K562 (cell line): ENCODE measurements around the gene ADAMTS14. TPM values are rescaled to one million over a fixed set of nuclear protein-coding genes. Genes with fewer than 3 reads are reported as not detected.

Experiments
- ATAC-seq: fragments of 200-7000 bp; cut with Tn5 transposase; 3 replicates; pipeline ENCODE4 v1.9.1; 2020; ENCODE audit warnings: moderate library complexity
- BruUV-seq: library from RNA; stranded (reverse); fragments of 400-500 nt; replicated peaks from 2 replicates; lab custom pipeline; 2021; lab: Mats Ljungman, UMichigan
- CTCF ChIA-PET: fragments of 300-600 bp; formaldehyde crosslinking; extraction: SDS; loops from one replicate; lab custom pipeline; 2021; ENCODE audit warnings: low intra/inter-chr PET ratio; lab: Yijun Ruan, JAX
- POLR2A ChIA-PET: fragments of 300-600, 350-650 bp; sonication (Branson Sonifier 250); formaldehyde crosslinking; extraction: SDS; loops from one replicate; lab custom pipeline; 2021; ENCODE audit warnings: antibody characterized with exemption, inconsistent platforms; lab: Yijun Ruan, JAX
- DNase-seq, 4 experiments: peaks; one replicate each; pipeline versions ENCODE4 v3.0.0 to v3.0.0-alpha.2; 2011 to 2018; ENCODE audit warnings: low spot score in 3 of 4, mixed read lengths in 3 of 4; ENCODE audit errors: extremely low read depth in 1 of 4
- FAIRE-seq: peaks from 2 replicates; lab custom pipeline; 2011; peaks lifted over from hg19 to GRCh38; lab: Jason Lieb, UNC
- H2AFZ ChIP-seq: 2 replicates; pipeline ENCODE4 v1.6.0; 2011; ENCODE audit warnings: low read depth, low read length, control low read depth, inconsistent platforms
- H3K27ac ChIP-seq: fragments of 200-600 bp; 3 replicates; pipeline ENCODE4 v1.8.0; 2011; ENCODE audit warnings: low read depth, mild to moderate bottlenecking, control low read depth, inconsistent platforms, low read length, moderate library complexity, mixed read lengths; ENCODE audit errors: extremely low read depth
- H3K27me3 ChIP-seq, 2 experiments: fragments of 300-600 bp in 1 of 2; 2 replicates in 1 of 2; 3 replicates in 1 of 2; pipeline versions ENCODE4 v1.6.0 to v1.8.0; 2011; ENCODE audit warnings: inconsistent platforms in 2 of 2, low read length in 2 of 2, mild to moderate bottlenecking in 1 of 2, mixed read lengths in 1 of 2, moderate library complexity in 1 of 2; ENCODE audit not compliant: control insufficient read depth in 2 of 2, insufficient read depth in 2 of 2
- H3K36me3 ChIP-seq: fragments of 300-600 bp; 3 replicates; pipeline ENCODE4 v1.8.0; 2011; ENCODE audit warnings: mild to moderate bottlenecking, low read length, inconsistent platforms; ENCODE audit not compliant: control insufficient read depth, insufficient read depth
- H3K4me1 ChIP-seq, 2 experiments: fragments of 200-600 bp in 1 of 2; replicated peaks in 1 of 2; 2 replicates in 1 of 2; 3 replicates in 1 of 2; pipeline versions ENCODE4 v1.5.1 to v1.8.0; 2011; ENCODE audit warnings: inconsistent platforms in 2 of 2, low read length in 2 of 2, mild to moderate bottlenecking in 1 of 2, mixed read lengths in 1 of 2, moderate library complexity in 1 of 2; ENCODE audit not compliant: control insufficient read depth in 2 of 2, insufficient read depth in 2 of 2
- H3K4me2 ChIP-seq: 2 replicates; pipeline ENCODE4 v1.6.1; 2011; ENCODE audit warnings: low read length, control low read depth, inconsistent platforms, mixed read lengths; ENCODE audit not compliant: insufficient read depth
- H3K4me3 ChIP-seq: fragments of 200-600 bp; sonication (generic), shearing (Covaris generic); 2 replicates; pipeline ENCODE4 v1.5.1; 2016; ENCODE audit warnings: control low read depth, inconsistent platforms
- H3K79me2 ChIP-seq: fragments of 200-600 bp; 3 replicates; pipeline ENCODE4 v1.8.0; 2011; ENCODE audit warnings: low read length, inconsistent platforms; ENCODE audit not compliant: control insufficient read depth, insufficient read depth
- H3K9ac ChIP-seq, 2 experiments: 2 replicates each; pipeline versions ENCODE4 v1.6.0 to v1.6.1; 2011; ENCODE audit warnings: low read depth in 2 of 2, low read length in 2 of 2, control low read depth in 1 of 2, inconsistent platforms in 1 of 2, mild to moderate bottlenecking in 1 of 2, mixed read lengths in 1 of 2; ENCODE audit not compliant: insufficient read depth in 1 of 2
- H3K9me1 ChIP-seq: one replicate; pipeline ENCODE4 v1.6.0; 2011; ENCODE audit warnings: inconsistent platforms, mild to moderate bottlenecking, low read length, moderate library complexity; ENCODE audit not compliant: control insufficient read depth, insufficient read depth
- H3K9me3 ChIP-seq: replicated peaks from 2 replicates; pipeline ENCODE4 v1.5.1; 2011; ENCODE audit warnings: low read depth, low read length, inconsistent platforms; ENCODE audit not compliant: control insufficient read depth, insufficient read depth
- H4K20me1 ChIP-seq: replicated peaks from 2 replicates; pipeline ENCODE4 v1.6.1; 2011; ENCODE audit warnings: low read length, inconsistent platforms, mixed read lengths; ENCODE audit not compliant: control insufficient read depth, insufficient read depth
- ELF2 ChIP-seq: fragments of 250-450 bp; sonication (Bioruptor Pico); IDR thresholded peaks from 2 replicates; pipeline ENCODE4 v1.5.0; 2021; ENCODE audit warnings: mild to moderate bottlenecking
- MCM5 ChIP-seq: fragments of 450-650 bp; IDR thresholded peaks from 2 replicates; pipeline ENCODE4 v1.6.1; 2016; ENCODE audit warnings: low read depth
- TAF15 ChIP-seq: fragments of 200-400 bp; formaldehyde crosslinking; IDR thresholded peaks from 2 replicates; pipeline ENCODE4 v1.6.1; 2017; ENCODE audit warnings: mild to moderate bottlenecking, low read depth, low read length, moderate library complexity
- U2AF1 ChIP-seq: fragments of 200-400 bp; formaldehyde crosslinking; optimal IDR thresholded peaks from 2 replicates; pipeline ENCODE3; 2017; ENCODE audit warnings: mild to moderate bottlenecking, low read depth, low read length, moderate library complexity
- ZEB2 ChIP-seq: fragments of 450-650 bp; IDR thresholded peaks from 2 replicates; pipeline ENCODE4 v1.6.1; 2016
- ZNF184 ChIP-seq: sonication (generic); formaldehyde crosslinking; IDR thresholded peaks from 2 replicates; pipeline ENCODE4 v1.5.0; 2020; ENCODE audit warnings: missing genetic modification reagents
- WGBS: fragments of 100-300 bp; shearing (Covaris generic); methylation state at CpG from one replicate; pipeline ENCODE4 v1.1.6; 2016; ENCODE audit warnings: low coverage, mixed read lengths; ENCODE audit not compliant: insufficient coverage; ENCODE audit errors: missing lambda C conversion rate; 5-methylcytosine and 5-hydroxymethylcytosine counted together
- in situ Hi-C: fragments of 300-500 bp; cut with MboI; formaldehyde crosslinking; loops from 4 replicates; pipeline ENCODE4 v1.15.0; 2018; ENCODE audit warnings: inconsistent platforms, mixed read lengths
- intact Hi-C: fragments of 100-400 bp; cut with micrococcal nuclease; formaldehyde crosslinking; loops from 2 replicates; pipeline ENCODE4 v1.14.2; 2022
- polyA plus RNA-seq, 8 experiments: library from polyadenylated mRNA; depleted of rRNA in 4 of 8; stranded (reverse) in 5 of 8; unstranded in 3 of 8; fragments of >200 nt; fragmentation: Nextera tagmentation in 2 of 8; fragmentation: Illumina TruSeq in 1 of 8; extraction: Ambion mirVana in 2 of 8; extraction: Trizol in 1 of 8; gene quantifications; 2 replicates each; pipeline versions ENCODE4 v1.2.1 to v1.2.3, GENCODE V29; 2011 to 2014; ENCODE audit warnings: inconsistent platforms in 1 of 8, missing spikeins in 1 of 8
- total RNA-seq, 7 experiments: library from RNA; depleted of rRNA in 6 of 7; stranded (reverse); fragments of >200 nt in 6 of 7; fragmentation: Illumina TruSeq in 2 of 7; extraction: Trizol in 2 of 7; gene quantifications; 2 replicates each; pipeline versions ENCODE4 v1.2.1 to v1.2.3, GENCODE V29; 2011 to 2021; ENCODE audit warnings: low replicate concordance in 1 of 7
- TF ChIP-seq, protein P1 (sequence below): fragments of 450-650 bp; IDR thresholded peaks from 2 replicates; pipeline ENCODE4 v1.7.0; 2016; ENCODE audit warnings: borderline replicate concordance
- TF ChIP-seq, protein P2 (sequence below): sonication (generic); formaldehyde crosslinking; IDR thresholded peaks from 2 replicates; pipeline ENCODE4 v1.8.0; 2023; ENCODE audit warnings: mild to moderate bottlenecking, missing genetic modification reagents

The ADAMTS14 gene
- total and polyA plus RNA-seq, 9 of the 15 experiments (the other 6 are each of a cell fraction or from before 2014, with no cell fraction given) = 0.04 to 37.4 (median 15.9) TPM

DNA sequence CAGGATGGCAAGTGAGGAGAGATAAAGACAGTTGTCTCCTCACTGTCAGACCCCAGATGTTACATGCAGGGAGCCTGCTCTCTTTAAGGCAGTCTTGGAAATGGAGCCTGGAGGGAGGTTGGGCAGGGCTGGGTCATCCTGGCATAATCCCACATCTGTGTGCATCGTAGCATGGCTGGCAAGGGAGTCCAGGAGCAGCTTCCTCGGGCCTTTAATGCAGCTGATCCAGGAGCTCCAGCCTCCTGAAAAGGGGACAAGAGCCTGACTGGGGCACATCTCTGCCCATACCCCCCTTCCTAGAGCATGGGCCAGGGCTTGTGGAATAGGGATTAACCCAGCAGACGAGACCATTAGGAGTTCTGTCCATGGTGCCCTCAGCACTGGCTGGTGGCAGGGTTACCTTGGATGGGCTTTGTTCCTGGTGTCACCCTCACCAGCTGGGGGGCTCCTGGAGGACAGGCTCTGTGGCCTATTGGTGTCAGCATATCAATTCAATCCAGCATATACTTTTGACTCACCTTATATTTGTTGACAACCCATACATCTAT lies 77.9 kb downstream of the ADAMTS14 start:
- Histone ChIP-seq H3K79me2 (peaks cover 3% of the 10 kb centered on the region; the same call in 1 of the 3 replicates), H3K9ac (no peak overlapping the region), H3K27ac (no peak overlapping the region), H3K27me3 (no peaks in the 10 kb centered on the region), H3K4me2 (no peak overlapping the region), H3K4me3 (no peak overlapping the region), H3K36me3 (peaks cover 82% of the 10 kb centered on the region), H4K20me1 (no peaks in the 10 kb centered on the region), H3K4me1 (peaks cover 1 to 22% of the 10 kb centered on the region in 2 experiments; a peak in 4 of 5 replicates), H2AFZ (no peak overlapping the region), H3K9me1 (no peaks in the 10 kb centered on the region), H3K9me3 (no peaks in the 10 kb centered on the region)
- ATAC-seq (no peak), FAIRE-seq (no peak), DNase-seq (no peak)
- in situ Hi-C loops = loop anchor here (10.0 kb wide), 1 partner anchor 1955 kb away; no protein-coding TSS in a partner anchor
- ChIA-PET POLR2A (interaction anchor here (0.6 to 1.8 kb wide), 2 partner anchors 9 to 11 kb away, joined by 3 to 7 read pairs; no protein-coding TSS in a partner anchor), CTCF (no interaction called here)
- BruUV-seq = no TSS peak
- no peak for TF ChIP-seq U2AF1
- TF ChIP-seq, protein P1, sequence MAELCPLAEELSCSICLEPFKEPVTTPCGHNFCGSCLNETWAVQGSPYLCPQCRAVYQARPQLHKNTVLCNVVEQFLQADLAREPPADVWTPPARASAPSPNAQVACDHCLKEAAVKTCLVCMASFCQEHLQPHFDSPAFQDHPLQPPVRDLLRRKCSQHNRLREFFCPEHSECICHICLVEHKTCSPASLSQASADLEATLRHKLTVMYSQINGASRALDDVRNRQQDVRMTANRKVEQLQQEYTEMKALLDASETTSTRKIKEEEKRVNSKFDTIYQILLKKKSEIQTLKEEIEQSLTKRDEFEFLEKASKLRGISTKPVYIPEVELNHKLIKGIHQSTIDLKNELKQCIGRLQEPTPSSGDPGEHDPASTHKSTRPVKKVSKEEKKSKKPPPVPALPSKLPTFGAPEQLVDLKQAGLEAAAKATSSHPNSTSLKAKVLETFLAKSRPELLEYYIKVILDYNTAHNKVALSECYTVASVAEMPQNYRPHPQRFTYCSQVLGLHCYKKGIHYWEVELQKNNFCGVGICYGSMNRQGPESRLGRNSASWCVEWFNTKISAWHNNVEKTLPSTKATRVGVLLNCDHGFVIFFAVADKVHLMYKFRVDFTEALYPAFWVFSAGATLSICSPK = no peak
- no peak for TF ChIP-seq MCM5
- no peak for TF ChIP-seq ELF2
- no peak for TF ChIP-seq ZEB2
- TF ChIP-seq, protein P2, sequence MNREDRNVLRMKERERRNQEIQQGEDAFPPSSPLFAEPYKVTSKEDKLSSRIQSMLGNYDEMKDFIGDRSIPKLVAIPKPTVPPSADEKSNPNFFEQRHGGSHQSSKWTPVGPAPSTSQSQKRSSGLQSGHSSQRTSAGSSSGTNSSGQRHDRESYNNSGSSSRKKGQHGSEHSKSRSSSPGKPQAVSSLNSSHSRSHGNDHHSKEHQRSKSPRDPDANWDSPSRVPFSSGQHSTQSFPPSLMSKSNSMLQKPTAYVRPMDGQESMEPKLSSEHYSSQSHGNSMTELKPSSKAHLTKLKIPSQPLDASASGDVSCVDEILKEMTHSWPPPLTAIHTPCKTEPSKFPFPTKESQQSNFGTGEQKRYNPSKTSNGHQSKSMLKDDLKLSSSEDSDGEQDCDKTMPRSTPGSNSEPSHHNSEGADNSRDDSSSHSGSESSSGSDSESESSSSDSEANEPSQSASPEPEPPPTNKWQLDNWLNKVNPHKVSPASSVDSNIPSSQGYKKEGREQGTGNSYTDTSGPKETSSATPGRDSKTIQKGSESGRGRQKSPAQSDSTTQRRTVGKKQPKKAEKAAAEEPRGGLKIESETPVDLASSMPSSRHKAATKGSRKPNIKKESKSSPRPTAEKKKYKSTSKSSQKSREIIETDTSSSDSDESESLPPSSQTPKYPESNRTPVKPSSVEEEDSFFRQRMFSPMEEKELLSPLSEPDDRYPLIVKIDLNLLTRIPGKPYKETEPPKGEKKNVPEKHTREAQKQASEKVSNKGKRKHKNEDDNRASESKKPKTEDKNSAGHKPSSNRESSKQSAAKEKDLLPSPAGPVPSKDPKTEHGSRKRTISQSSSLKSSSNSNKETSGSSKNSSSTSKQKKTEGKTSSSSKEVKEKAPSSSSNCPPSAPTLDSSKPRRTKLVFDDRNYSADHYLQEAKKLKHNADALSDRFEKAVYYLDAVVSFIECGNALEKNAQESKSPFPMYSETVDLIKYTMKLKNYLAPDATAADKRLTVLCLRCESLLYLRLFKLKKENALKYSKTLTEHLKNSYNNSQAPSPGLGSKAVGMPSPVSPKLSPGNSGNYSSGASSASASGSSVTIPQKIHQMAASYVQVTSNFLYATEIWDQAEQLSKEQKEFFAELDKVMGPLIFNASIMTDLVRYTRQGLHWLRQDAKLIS (CRISPR knock-in tag) = no peak
- TF ChIP-seq TAF15 = no peak
- no peak for TF ChIP-seq ZNF184
- 42% methylated on average over 3 of the region's 3 CpGs for WGBS
- intact Hi-C loops = no loop called here
